ENCODE results near the gene RDM1.

The RDM1 gene

GRCh38 chr17:35930211-35931065 is at the start of gene RDM1:
RDM1 (minus strand) TSS chr17:35930773; CDS start chr17:35930727, 46 bp downstream.
- H3K4me3 ChIP-seq (ENCODE audit: low read length) = peak within 1 kb of the TSS; percentile 50
- peak; percentile 12 for DNase-seq (ENCODE audit: low read depth)
- no peak for TF ChIP-seq CTCF (conservative IDR thresholded peaks at IDR 0.05; ENCODE audit: low read length)

- no peak overlapping the region for H3K4me3 ChIP-seq (ENCODE audit: low read length)
- DNase-seq (ENCODE audit: low read depth) = no peak
These were observed 47.8 kb upstream of the RDM1 start for GRCh38 chr17:35978346-35978745.

GRCh38 chr17:35977509-35977908 is 46.9 kb upstream of the RDM1 start:
- no peak for DNase-seq (ENCODE audit: low read depth)
- H3K4me3 ChIP-seq (ENCODE audit: low read length) = no peak overlapping the region
- no peak for TF ChIP-seq CTCF (conservative IDR thresholded peaks at IDR 0.05; ENCODE audit: low read length)

More at GRCh38 chr17:35978346-35978745, 47.8 kb upstream of the RDM1 start:
- TF ChIP-seq CTCF (conservative IDR thresholded peaks at IDR 0.05; ENCODE audit: low read length) = no peak

- no peak for TF ChIP-seq CTCF (conservative IDR thresholded peaks at IDR 0.05; ENCODE audit: low read length)
- DNase-seq (ENCODE audit: low read depth) = peak; percentile 9
- H3K4me3 ChIP-seq (ENCODE audit: low read length) = no peak overlapping the region
These were observed 43.0 kb upstream of the RDM1 start for GRCh38 chr17:35973333-35974260.

GRCh38 chr17:35972945-35973332 is 42.4 kb upstream of the RDM1 start:
- DNase-seq (ENCODE audit: low read depth) = no peak
- TF ChIP-seq CTCF (conservative IDR thresholded peaks at IDR 0.05; ENCODE audit: low read length) = no peak
- no peak overlapping the region for H3K4me3 ChIP-seq (ENCODE audit: low read length)

- DNase-seq (ENCODE audit: low read depth) = no peak
- H3K4me3 ChIP-seq (ENCODE audit: low read length) = no peak overlapping the region
- TF ChIP-seq CTCF (conservative IDR thresholded peaks at IDR 0.05; ENCODE audit: low read length) = no peak
These were observed 42.0 kb upstream of the RDM1 start for GRCh38 chr17:35972535-35972934.
